ENCODE data around the gene SYT14.
"Not testable (repeated sequence)": the region's sequence is repeated elsewhere in the genome, so short reads cannot be mapped to it uniquely, and the experiment has no call there.

The SYT14 gene

DNA sequence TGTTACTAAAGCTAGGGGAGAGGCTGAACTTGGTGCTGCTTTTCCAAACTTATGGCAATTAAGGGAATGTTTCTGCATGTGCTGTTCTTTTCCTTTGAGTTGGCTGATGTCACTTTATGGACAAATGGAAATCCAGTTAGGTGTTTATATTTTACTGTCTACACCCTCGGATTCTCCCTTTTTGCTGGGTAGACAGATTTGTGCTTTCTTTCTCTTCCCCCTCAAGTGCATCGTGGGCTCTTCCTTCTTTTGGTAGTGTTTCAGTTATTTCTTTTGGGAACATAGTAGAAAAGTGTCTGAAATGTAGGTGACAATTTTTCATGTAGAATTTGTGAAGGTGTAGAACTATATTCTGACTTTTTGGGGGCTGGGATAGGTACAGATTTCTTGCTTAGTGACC lies 22.9 kb downstream of the SYT14 start:
- ATAC-seq (ENCODE audit: low read depth), result no peak
- TF ChIP-seq, protein P1, sequence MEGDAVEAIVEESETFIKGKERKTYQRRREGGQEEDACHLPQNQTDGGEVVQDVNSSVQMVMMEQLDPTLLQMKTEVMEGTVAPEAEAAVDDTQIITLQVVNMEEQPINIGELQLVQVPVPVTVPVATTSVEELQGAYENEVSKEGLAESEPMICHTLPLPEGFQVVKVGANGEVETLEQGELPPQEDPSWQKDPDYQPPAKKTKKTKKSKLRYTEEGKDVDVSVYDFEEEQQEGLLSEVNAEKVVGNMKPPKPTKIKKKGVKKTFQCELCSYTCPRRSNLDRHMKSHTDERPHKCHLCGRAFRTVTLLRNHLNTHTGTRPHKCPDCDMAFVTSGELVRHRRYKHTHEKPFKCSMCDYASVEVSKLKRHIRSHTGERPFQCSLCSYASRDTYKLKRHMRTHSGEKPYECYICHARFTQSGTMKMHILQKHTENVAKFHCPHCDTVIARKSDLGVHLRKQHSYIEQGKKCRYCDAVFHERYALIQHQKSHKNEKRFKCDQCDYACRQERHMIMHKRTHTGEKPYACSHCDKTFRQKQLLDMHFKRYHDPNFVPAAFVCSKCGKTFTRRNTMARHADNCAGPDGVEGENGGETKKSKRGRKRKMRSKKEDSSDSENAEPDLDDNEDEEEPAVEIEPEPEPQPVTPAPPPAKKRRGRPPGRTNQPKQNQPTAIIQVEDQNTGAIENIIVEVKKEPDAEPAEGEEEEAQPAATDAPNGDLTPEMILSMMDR (IDR thresholded peaks at IDR 0.05; ENCODE audit: poor library complexity, severe bottlenecking), result no peak
- no peak overlapping the region for H3K27ac ChIP-seq (ENCODE audit: poor library complexity, severe bottlenecking)
- no peaks in the 10 kb centered on the region for H3K36me3 ChIP-seq (ENCODE audit: low read depth)
- H3K4me3 ChIP-seq (ENCODE audit: severe bottlenecking), result no peak overlapping the region
- no peaks in the 10 kb centered on the region for H3K4me1 ChIP-seq (ENCODE audit: insufficient read depth, poor library complexity, severe bottlenecking)
- no peaks in the 10 kb centered on the region for H3K27me3 ChIP-seq (ENCODE audit: insufficient read depth, poor library complexity, severe bottlenecking)
- H3K9me3 ChIP-seq (ENCODE audit: severe bottlenecking), result no peaks in the 10 kb centered on the region
- DNase-seq (ENCODE audit: low spot score), result no peak

DNA sequence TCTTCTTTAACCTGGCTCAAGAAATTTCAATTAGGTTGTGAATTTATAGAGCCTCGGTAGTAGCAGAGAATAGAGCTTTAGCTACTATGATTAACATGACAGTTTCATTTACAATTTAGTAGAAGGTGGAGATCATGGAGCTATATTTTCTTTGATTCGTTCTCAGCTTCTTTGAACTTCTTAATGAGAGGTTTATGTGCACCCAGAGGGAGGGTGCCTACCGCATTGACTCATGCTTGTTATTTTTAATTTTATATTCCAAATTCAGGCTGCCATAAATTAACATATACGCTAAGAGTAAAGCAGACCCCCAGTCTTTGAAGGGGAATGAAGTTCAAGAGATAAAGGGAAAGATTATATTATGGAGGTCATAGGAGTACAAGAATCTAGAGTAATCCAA lies 24.4 kb downstream of the SYT14 start:
- Histone ChIP-seq H3K27ac (ENCODE audit: poor library complexity, severe bottlenecking) (no peak overlapping the region), H3K36me3 (ENCODE audit: low read depth) (no peaks in the 10 kb centered on the region), H3K27me3 (ENCODE audit: insufficient read depth, poor library complexity, severe bottlenecking) (no peaks in the 10 kb centered on the region), H3K4me3 (ENCODE audit: severe bottlenecking) (no peak overlapping the region), H3K4me1 (ENCODE audit: insufficient read depth, poor library complexity, severe bottlenecking) (no peaks in the 10 kb centered on the region), H3K9me3 (ENCODE audit: severe bottlenecking) (no peaks in the 10 kb centered on the region)
- no peak for ATAC-seq (ENCODE audit: low read depth)
- DNase-seq (ENCODE audit: low spot score), result no peak
- TF ChIP-seq, protein P1 (IDR thresholded peaks at IDR 0.05; ENCODE audit: poor library complexity, severe bottlenecking), result no peak

DNA sequence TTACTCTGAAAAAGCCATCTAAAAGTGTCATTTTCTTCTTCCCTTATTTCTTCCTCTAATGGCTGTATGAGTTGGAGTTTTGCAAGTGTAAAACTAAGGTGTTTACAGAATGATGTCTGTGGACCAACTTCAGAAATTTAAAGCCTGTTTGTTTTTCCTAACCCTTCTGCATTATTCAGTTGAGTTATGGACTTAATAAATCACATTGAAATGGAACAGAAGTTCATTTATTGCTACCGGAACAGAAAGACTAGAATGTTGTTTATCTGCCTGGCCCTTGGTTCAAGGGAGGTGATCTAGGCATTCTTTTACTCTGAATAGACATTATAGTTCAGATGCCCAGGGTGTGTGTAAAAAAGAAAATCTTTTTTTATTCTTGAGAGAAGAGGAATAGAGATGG lies 24.8 kb downstream of the SYT14 start:
- no peak overlapping the region for H3K4me3 ChIP-seq (ENCODE audit: severe bottlenecking)
- TF ChIP-seq, protein P1 (IDR thresholded peaks at IDR 0.05; ENCODE audit: poor library complexity, severe bottlenecking), result no peak
- no peaks in the 10 kb centered on the region for H3K27me3 ChIP-seq (ENCODE audit: insufficient read depth, poor library complexity, severe bottlenecking)
- no peak overlapping the region for H3K27ac ChIP-seq (ENCODE audit: poor library complexity, severe bottlenecking)
- DNase-seq (ENCODE audit: low spot score) (no peak), ATAC-seq (ENCODE audit: low read depth) (no peak)
- H3K36me3 ChIP-seq (ENCODE audit: low read depth), result no peaks in the 10 kb centered on the region
- H3K9me3 ChIP-seq (ENCODE audit: severe bottlenecking), result no peaks in the 10 kb centered on the region
- H3K4me1 ChIP-seq (ENCODE audit: insufficient read depth, poor library complexity, severe bottlenecking), result no peaks in the 10 kb centered on the region

DNA sequence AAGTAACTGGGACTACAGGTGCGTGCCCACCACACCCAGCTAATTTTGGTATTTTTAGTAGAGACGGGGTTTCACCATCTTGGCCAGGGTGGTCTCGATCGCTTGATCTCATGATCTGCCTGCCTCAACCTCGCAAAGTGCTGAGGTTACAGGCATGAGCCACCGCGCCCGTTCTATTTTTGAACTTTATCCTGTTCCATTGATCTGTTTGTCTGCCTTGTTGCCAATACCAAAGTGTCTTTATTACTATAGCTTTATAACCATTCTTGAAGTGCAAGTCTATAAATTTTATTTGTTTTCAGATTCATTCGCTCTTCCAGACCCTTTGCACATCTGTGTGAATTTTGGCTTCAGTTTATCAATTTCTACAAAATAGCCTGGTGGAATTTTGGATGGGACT lies 28.0 kb downstream of the SYT14 start:
- Histone ChIP-seq H3K27me3 (ENCODE audit: insufficient read depth, poor library complexity, severe bottlenecking) (no peaks in the 10 kb centered on the region), H3K4me1 (ENCODE audit: insufficient read depth, poor library complexity, severe bottlenecking) (no peaks in the 10 kb centered on the region), H3K4me3 (ENCODE audit: severe bottlenecking) (no peak overlapping the region), H3K27ac (ENCODE audit: poor library complexity, severe bottlenecking) (no peak overlapping the region), H3K36me3 (ENCODE audit: low read depth) (no peaks in the 10 kb centered on the region), H3K9me3 (ENCODE audit: severe bottlenecking) (no peaks in the 10 kb centered on the region)
- TF ChIP-seq, protein P1 (IDR thresholded peaks at IDR 0.05; ENCODE audit: poor library complexity, severe bottlenecking), result no peak
- DNase-seq (ENCODE audit: low spot score), result no peak
- no peak for ATAC-seq (ENCODE audit: low read depth)

DNA sequence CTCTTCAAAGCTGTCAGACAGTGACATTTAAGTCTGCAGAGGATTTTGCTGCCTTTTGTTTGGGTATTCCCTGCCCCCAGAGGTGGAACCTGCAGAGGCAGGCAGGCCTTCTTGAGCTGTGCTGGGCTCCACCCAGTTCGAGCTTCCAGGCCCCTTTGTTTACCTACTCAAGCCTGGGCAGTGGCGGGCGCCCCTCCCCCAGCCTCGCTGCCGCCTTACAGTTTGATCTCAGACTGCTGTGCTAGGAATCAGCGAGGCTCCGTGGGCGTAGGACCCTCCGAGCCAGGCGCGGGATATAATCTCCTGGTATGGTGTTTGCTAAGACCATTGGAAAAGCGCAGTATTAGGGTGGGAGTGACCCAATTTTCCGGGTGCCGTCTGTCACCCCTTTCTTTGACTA lies 40.7 kb downstream of the SYT14 start:
- not testable (repeated sequence) for ATAC-seq (ENCODE audit: low read depth); H3K4me1 ChIP-seq (ENCODE audit: insufficient read depth, poor library complexity, severe bottlenecking); H3K4me3 ChIP-seq (ENCODE audit: severe bottlenecking)

More for the DNA sequence above, 40.7 kb downstream of the SYT14 start:
- not testable (repeated sequence) for H3K27ac ChIP-seq (ENCODE audit: poor library complexity, severe bottlenecking); H3K9me3 ChIP-seq (ENCODE audit: severe bottlenecking); H3K27me3 ChIP-seq (ENCODE audit: insufficient read depth, poor library complexity, severe bottlenecking); DNase-seq (ENCODE audit: low spot score); H3K36me3 ChIP-seq (ENCODE audit: low read depth)
